Neural progenitor cell (in vitro differentiated cells): Measurements from ENCODE around the gene RPL27.

ENCODE experiments used
- CTCF ChIP-seq: fragments of 200-600 bp; sonication (generic); IDR thresholded peaks from 2 replicates; pipeline ENCODE4 v1.5.1; 2017; ENCODE audit warnings: antibody characterized with exemption, mild to moderate bottlenecking
- EZH2 ChIP-seq: fragments of 200-600 bp; sonication (generic); IDR thresholded peaks from 2 replicates; pipeline ENCODE4 v1.6.1; 2017; ENCODE audit warnings: antibody characterized with exemption, mild to moderate bottlenecking, moderate library complexity
- EZH2phosphoT487 ChIP-seq: fragments of 200-600 bp; sonication (generic); IDR thresholded peaks from 2 replicates; pipeline ENCODE4 v1.6.1; 2017; ENCODE audit warnings: antibody characterized with exemption

- TF ChIP-seq CTCF (no peak), EZH2phosphoT487 (no peak), EZH2 (no peak)
These were observed 30.3 kb upstream of the RPL27 start for GRCh38 chr17:42967925-42968324.
